ENCODE measurements around the gene FMN2. TPM values are rescaled to one million over a fixed set of nuclear protein-coding genes. Genes with fewer than 3 reads are reported as not detected.
A peak's percentile ranks its signal among the peaks of the same experiment; 100 is the strongest.

FMN2 gene
- total RNA-seq, 1 experiment from 2014 or later: 0.59 TPM

- Histone ChIP-seq H4K91ac (ENCODE audit: insufficient read length, low read depth, low read length) (no peak overlapping the region), H3K27ac (ENCODE audit: insufficient read length, low read depth, low read length) (no peak overlapping the region), H3K9ac (ENCODE audit: extremely low read depth, insufficient read length, low read length) (no peak overlapping the region), H4K5ac (ENCODE audit: insufficient read length, low read depth, low read length) (no peak overlapping the region), H3K4me2 (ENCODE audit: insufficient read depth, insufficient read length, low read length) (peak overlapping the region; percentile 49), H3K56ac (ENCODE audit: insufficient read length, low read depth, low read length) (no peak overlapping the region), H3K27me3 (ENCODE audit: insufficient read depth, low read length) (peaks cover 6% of the 10 kb centered on the region; the same call in 1 of the 2 replicates), H2BK12ac (ENCODE audit: insufficient read length, low read depth, low read length) (no peak overlapping the region), H2AK5ac (ENCODE audit: insufficient read length, low read length) (no peak overlapping the region), H2BK15ac (ENCODE audit: low read depth, low read length) (no peak overlapping the region), H3T11ph (ENCODE audit: low read length) (no peak overlapping the region), H3K4ac (ENCODE audit: low read depth, low read length) (no peak overlapping the region), H3K23me2 (ENCODE audit: insufficient read length, low read depth, low read length, poor library complexity, severe bottlenecking) (peaks cover 16% of the 10 kb centered on the region), H3K79me1 (ENCODE audit: insufficient read depth, low read depth, low read length, poor library complexity, severe bottlenecking) (no peaks in the 10 kb centered on the region), H2BK5ac (ENCODE audit: insufficient read length, low read length) (no peak overlapping the region), H3K4me1 (ENCODE audit: insufficient read depth, low read length) (no peaks in the 10 kb centered on the region), H2AFZ (ENCODE audit: low read length) (no peak overlapping the region), H4K8ac (replicated peaks; ENCODE audit: insufficient read length, low read depth, low read length) (no peak overlapping the region), H3K18ac (ENCODE audit: insufficient read length, low read depth, low read length) (no peak overlapping the region), H2BK120ac (ENCODE audit: low read depth, low read length, poor library complexity, severe bottlenecking) (no peak overlapping the region), H2BK20ac (ENCODE audit: low read depth, low read length, poor library complexity, severe bottlenecking) (no peak overlapping the region), H3K79me2 (ENCODE audit: insufficient read depth, low read length) (no peaks in the 10 kb centered on the region), H3K9me3 (ENCODE audit: control insufficient read depth, low read depth, low read length) (no peaks in the 10 kb centered on the region), H4K20me1 (ENCODE audit: control insufficient read depth, insufficient read depth, insufficient read length) (no peaks in the 10 kb centered on the region), H3K14ac (ENCODE audit: insufficient read depth, low read length) (no peak overlapping the region; the same call in 1 of the 2 replicates), H3K23ac (ENCODE audit: insufficient read length, low read depth, low read length) (no peak overlapping the region)
- H3K36me3 Mint-ChIP-seq (ENCODE audit: insufficient read depth in 1 of 3, low read depth in 3 of 3): no peaks in the 10 kb centered on the region; a peak in 1 of 7 replicates
- peak overlapping the region; percentile 64 to 86 for H3K4me3 Mint-ChIP-seq
- no CpG with 5 or more reads among the region's 65 CpGs for WGBS (ENCODE audit: extremely low coverage, insufficient read length, low lambda C conversion rate)
- no peak for TF ChIP-seq CTCF (conservative IDR thresholded peaks at IDR 0.05)
- H3K4me1 Mint-ChIP-seq: peaks cover 11% of the 10 kb centered on the region in 2 experiments
- DNase-seq: peak; percentile 67
- no peak overlapping the region for H3K27ac Mint-ChIP-seq
- H3K27me3 Mint-ChIP-seq (ENCODE audit: low read depth): peaks cover 58% of the 10 kb centered on the region
- H3K9me3 Mint-ChIP-seq: no peaks in the 10 kb centered on the region; a peak in 1 of 5 replicates
These were observed 1.7 kb downstream of the FMN2 start for GRCh38 chr1:240093120-240093961.
